Kidney epithelial cell (primary cell): ENCODE measurements around the gene RAP1A. TPM values are rescaled to one million over a fixed set of nuclear protein-coding genes. Genes with fewer than 3 reads are reported as not detected.

Source experiments
- DNase-seq: peaks from one replicate; pipeline ENCODE4 v3.0.0-alpha.2; 2010; ENCODE audit warnings: low read depth
- H3K27me3 ChIP-seq: 2 replicates; pipeline ENCODE4 v1.6.0; 2011; ENCODE audit warnings: low read length; ENCODE audit not compliant: control insufficient read depth, insufficient read depth
- H3K36me3 ChIP-seq: 2 replicates; pipeline ENCODE4 v1.5.1; 2011; ENCODE audit warnings: low read length; ENCODE audit not compliant: control insufficient read depth, insufficient read depth
- H3K4me3 ChIP-seq: 2 replicates; pipeline ENCODE4 v1.5.1; 2011; ENCODE audit warnings: low read depth, mild to moderate bottlenecking, control low read depth, low read length
- total RNA-seq: library from RNA; depleted of rRNA; stranded (reverse); fragments of >200 nt; gene quantifications from 2 replicates; pipeline ENCODE4 v1.2.3, GENCODE V29; 2015
- TF ChIP-seq, protein P1 (sequence below): IDR thresholded peaks from 2 replicates; pipeline ENCODE4 v1.5.1; 2011; ENCODE audit warnings: mild to moderate bottlenecking, moderate library complexity, low read length, control low read depth, inconsistent platforms; ENCODE audit not compliant: insufficient read depth, poor library complexity, severe bottlenecking

Gene RAP1A
- total RNA-seq, 1 donor from 2014 or later, result 39.2 TPM

DNA sequence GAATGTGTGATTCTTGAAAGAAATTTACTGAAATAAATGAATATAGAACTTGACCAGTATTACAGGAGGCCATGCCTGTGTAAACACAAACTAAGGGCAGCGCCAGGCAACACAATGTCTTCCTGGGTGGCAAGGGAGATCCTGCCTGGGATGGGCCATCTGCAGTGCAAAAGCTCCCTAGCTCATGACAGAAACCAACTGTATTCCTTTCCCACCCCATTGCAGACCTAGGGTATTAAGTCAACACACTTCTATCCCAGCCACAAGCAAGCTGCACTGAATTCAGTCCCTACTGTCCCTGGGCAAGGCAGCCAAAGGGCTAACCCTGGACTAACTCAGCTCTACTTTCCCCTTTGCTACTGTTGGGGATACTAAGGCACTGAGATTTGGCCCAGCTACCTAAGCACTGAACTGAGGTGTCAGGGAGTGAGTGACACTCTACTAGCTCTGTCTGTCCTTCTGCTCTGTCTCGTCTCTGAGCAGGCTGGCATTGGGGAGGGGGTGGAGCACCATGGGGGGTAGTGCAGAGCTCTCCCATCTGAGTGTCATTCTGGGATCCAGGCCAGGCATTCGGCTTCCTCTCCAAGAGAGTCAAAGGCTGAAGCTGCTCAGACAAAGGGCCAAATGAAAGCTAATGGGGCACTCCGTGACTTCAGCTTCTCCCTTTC lies 117.1 kb downstream of the RAP1A start:
- H3K36me3 ChIP-seq, result no peaks in the 10 kb centered on the region
- TF ChIP-seq, protein P1, sequence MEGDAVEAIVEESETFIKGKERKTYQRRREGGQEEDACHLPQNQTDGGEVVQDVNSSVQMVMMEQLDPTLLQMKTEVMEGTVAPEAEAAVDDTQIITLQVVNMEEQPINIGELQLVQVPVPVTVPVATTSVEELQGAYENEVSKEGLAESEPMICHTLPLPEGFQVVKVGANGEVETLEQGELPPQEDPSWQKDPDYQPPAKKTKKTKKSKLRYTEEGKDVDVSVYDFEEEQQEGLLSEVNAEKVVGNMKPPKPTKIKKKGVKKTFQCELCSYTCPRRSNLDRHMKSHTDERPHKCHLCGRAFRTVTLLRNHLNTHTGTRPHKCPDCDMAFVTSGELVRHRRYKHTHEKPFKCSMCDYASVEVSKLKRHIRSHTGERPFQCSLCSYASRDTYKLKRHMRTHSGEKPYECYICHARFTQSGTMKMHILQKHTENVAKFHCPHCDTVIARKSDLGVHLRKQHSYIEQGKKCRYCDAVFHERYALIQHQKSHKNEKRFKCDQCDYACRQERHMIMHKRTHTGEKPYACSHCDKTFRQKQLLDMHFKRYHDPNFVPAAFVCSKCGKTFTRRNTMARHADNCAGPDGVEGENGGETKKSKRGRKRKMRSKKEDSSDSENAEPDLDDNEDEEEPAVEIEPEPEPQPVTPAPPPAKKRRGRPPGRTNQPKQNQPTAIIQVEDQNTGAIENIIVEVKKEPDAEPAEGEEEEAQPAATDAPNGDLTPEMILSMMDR, result no peak
- H3K27me3 ChIP-seq, result peaks cover 9% of the 10 kb centered on the region
- no peak for DNase-seq
- no peak overlapping the region for H3K4me3 ChIP-seq

DNA sequence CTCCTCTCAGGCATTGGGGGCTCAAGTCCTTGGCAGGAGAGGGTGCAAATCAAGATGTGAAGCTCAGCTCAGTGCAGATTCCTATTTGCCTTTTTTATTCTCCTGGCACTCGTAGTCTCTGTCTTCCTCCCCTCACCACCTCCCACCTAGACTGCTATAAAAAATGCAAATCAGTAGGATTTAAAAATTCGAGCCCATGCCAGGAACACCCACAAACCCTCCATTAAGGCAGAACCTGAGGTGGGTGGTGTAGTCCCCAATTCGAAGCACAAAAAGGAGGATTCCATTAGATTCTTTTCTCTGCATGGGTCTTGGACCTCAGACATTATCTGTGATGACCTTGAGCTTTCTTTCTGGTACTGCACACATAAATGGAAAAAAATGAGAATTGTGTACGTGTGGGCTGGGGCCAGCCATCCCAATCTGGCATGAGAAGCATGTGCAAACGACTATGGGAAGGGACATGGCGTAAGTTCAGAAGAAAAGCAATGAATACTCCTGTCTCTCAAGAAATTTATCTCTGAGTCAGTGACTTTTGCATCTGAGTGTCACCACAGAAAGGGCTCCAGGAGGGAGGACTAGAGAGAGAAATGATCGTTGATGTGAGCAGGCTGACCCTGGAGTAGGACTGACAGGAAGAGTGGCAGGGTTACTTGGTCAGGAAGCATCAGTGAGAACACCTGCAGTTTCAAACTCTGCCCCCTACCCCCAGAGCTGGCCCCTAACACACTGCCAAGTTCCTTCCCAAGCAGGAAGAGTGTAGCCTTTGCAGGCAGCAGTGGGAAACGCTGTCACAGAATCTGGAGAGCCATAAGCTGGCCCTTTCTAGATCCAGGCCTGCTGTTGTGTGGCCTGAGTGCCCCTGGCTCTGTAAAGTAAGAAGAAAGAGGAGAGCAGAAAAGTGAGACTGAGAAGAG lies 117.9 kb downstream of the RAP1A start:
- H3K36me3 ChIP-seq, result no peaks in the 10 kb centered on the region
- peak overlapping the region; percentile 54 for H3K4me3 ChIP-seq
- TF ChIP-seq, protein P1, result no peak
- no peak for DNase-seq
- peaks cover 9% of the 10 kb centered on the region for H3K27me3 ChIP-seq

DNA sequence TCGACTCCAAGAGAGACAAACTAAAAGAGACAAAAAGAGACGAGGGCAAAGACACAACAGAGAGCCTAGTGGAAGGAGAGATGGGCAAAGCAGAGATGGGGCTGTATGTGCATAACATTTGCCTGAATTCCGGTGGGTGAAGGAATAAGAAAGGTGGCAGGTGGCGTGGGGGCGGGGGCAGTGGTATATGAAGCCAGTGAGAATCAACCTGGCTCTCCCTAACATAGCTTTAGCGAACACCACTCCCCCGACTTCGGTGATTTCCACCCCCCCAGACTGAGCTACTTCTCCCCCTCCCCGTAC lies 118.5 kb downstream of the RAP1A start:
- no peak for DNase-seq
- TF ChIP-seq, protein P1, result no peak
- Histone ChIP-seq H3K36me3 (no peaks in the 10 kb centered on the region), H3K27me3 (peaks cover 9% of the 10 kb centered on the region), H3K4me3 (peak overlapping the region; percentile 54)

DNA sequence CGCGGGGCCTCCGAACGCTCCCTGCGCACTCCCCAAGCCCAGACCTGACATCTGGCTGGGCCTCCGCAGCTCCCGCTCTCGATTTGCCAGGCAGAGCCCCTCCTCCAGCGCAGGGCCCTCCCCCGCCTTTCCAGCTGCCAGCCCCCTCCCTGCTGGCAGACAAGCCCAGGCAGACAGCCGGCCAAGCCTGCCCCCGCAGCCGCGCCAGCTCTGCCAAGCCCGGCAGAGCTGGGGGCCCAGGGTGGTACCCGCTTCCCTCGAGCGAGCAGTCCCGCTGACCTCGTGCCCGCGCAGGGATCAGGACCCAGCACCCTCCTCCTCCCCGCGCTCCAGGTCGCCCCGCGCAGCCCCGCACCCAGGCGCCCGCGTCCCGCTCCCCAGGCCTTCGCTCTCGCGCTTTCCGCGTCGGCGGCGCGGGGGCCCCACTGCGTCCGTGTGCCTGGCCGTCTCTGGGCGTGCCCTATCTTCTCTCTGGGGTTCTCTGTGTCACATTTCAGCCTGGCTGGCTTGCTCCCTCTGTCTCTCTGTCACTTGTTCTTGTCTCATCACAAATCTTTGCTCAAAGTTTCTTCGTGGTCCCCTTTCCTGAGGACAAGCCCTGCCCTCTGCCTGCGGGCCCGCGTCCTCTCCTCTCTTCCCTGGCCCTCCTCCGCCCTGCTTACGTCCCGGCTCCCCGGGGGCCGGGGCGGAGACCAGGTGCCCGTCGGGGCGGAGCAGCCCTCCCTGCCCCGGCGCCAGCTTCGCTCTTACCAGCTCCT lies 119.0 kb downstream of the RAP1A start:
- no peak for DNase-seq
- Histone ChIP-seq H3K4me3 (peak overlapping the region; percentile 54), H3K36me3 (no peaks in the 10 kb centered on the region), H3K27me3 (peaks cover 9% of the 10 kb centered on the region)
- TF ChIP-seq, protein P1, result no peak

DNA sequence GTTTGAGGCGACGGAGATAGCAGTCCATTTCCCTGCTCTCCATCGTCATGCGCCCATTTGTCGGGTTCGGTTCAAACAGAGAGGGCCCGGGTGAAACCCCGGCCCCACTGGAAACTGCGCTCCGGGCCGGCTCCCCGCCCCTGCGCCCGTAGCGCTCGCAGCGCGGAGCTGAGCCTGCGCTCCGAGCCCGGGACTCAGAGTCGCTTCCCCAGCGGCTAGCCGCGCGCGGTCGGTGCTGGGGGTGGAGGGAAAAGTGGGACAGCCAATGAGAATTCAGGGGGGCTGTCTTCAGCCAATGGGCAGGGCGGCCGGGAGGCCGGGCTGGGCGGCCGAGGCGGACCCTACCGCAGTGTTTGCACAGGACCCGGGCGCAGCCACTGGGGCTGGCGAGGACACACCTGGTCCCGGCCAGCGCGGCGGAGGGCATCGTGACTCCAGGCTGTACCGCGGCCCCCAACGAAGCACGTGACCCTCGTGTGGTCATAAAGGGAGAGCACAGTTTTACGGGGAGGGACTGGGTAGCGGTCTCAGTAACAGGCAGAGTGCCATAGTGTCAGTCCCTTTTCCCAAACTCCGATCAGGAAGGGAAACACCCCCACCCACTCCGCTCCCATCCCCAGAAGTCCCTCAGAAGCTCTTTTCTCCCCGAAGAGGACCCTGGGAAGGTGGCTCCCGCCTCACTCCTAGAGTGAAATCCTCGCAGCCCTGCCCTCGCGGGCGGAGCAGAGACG lies 119.8 kb downstream of the RAP1A start, which contains the start of gene INKA2:
TSS of gene INKA2 (minus strand) at position 202 of the 731 bp plus-strand sequence. CDS start at position 49, 153 bp downstream.
- peak within 1 kb of the TSS; percentile 54 for H3K4me3 ChIP-seq
- peaks cover 9% of the 10 kb centered on the region for H3K27me3 ChIP-seq
- H3K36me3 ChIP-seq, result no peaks in the 10 kb centered on the region
- TF ChIP-seq, protein P1, result no peak
- no peak for DNase-seq
